Mesendoderm (in vitro differentiated cells): ENCODE data around the gene MROH8.

ENCODE experiments used
- DNase-seq: peaks from one replicate; pipeline ENCODE4 v3.0.0; 2013
- H2AK5ac ChIP-seq: 2 replicates; pipeline ENCODE4 v1.6.1; 2013; ENCODE audit warnings: low read length, inconsistent platforms
- H2BK120ac ChIP-seq: 2 replicates; pipeline ENCODE4 v1.6.1; 2013; ENCODE audit warnings: low read depth, mild to moderate bottlenecking, low read length, moderate library complexity, mixed read lengths
- H2BK15ac ChIP-seq: replicated peaks from 2 replicates; pipeline ENCODE4 v1.6.1; 2013; ENCODE audit warnings: low read depth, mild to moderate bottlenecking, moderate library complexity
- H2BK5ac ChIP-seq: 2 replicates; pipeline ENCODE4 v1.6.1; 2013; ENCODE audit warnings: low read length, inconsistent platforms
- H3K18ac ChIP-seq: 2 replicates; pipeline ENCODE4 v1.6.1; 2013; ENCODE audit warnings: mild to moderate bottlenecking, low read length, mixed read lengths
- H3K23ac ChIP-seq: one replicate; pipeline ENCODE4 v1.6.1; 2013; ENCODE audit warnings: low read length
- H3K27ac ChIP-seq: 2 replicates; pipeline ENCODE4 v1.5.1; 2013; ENCODE audit warnings: low read depth, mild to moderate bottlenecking, inconsistent platforms, low read length, moderate library complexity
- H3K27me3 ChIP-seq: 2 replicates; pipeline ENCODE4 v1.6.1; 2013; ENCODE audit warnings: low read length, control low read depth, mild to moderate bottlenecking, inconsistent platforms; ENCODE audit not compliant: insufficient read depth, poor library complexity
- H3K36me3 ChIP-seq: 2 replicates; pipeline ENCODE4 v1.6.1; 2013; ENCODE audit warnings: low read length, inconsistent platforms; ENCODE audit not compliant: control insufficient read depth, insufficient read depth
- H3K4ac ChIP-seq: one replicate; pipeline ENCODE4 v1.6.1; 2013; ENCODE audit warnings: low read depth, mild to moderate bottlenecking, low read length, moderate library complexity
- H3K4me1 ChIP-seq: 2 replicates; pipeline ENCODE4 v1.6.1; 2013; ENCODE audit warnings: low read depth, low read length, inconsistent platforms; ENCODE audit not compliant: control insufficient read depth
- H3K4me2 ChIP-seq: 2 replicates; pipeline ENCODE4 v1.6.1; 2013; ENCODE audit warnings: low read length
- H3K4me3 ChIP-seq: 2 replicates; pipeline ENCODE4 v1.5.1; 2013; ENCODE audit warnings: mild to moderate bottlenecking, low read length
- H3K56ac ChIP-seq: one replicate; pipeline ENCODE4 v1.6.1; 2013; ENCODE audit warnings: low read length
- H3K79me1 ChIP-seq: 2 replicates; pipeline ENCODE4 v1.6.1; 2013; ENCODE audit warnings: low read length, inconsistent platforms
- H3K79me2 ChIP-seq: 2 replicates; pipeline ENCODE4 v1.6.1; 2013; ENCODE audit warnings: mild to moderate bottlenecking, low read length; ENCODE audit not compliant: control insufficient read depth, insufficient read depth
- H3K9ac ChIP-seq: 2 replicates; pipeline ENCODE4 v1.6.1; 2013; ENCODE audit warnings: low read length, inconsistent platforms
- H4K5ac ChIP-seq: one replicate; pipeline ENCODE4 v1.6.1; 2013; ENCODE audit warnings: low read length
- H4K8ac ChIP-seq: one replicate; pipeline ENCODE4 v1.6.1; 2013; ENCODE audit warnings: low read depth, mild to moderate bottlenecking, control low read depth, low read length, moderate library complexity
- WGBS: extraction: QIAGEN DNeasy Blood & Tissue Kit; methylation state at CpG from one replicate; pipeline ENCODE4 v1.1.7; 2013; ENCODE audit warnings: low lambda C conversion rate, missing lambda C conversion rate; ENCODE audit not compliant: insufficient coverage; ENCODE audit errors: extremely low coverage; 5-methylcytosine and 5-hydroxymethylcytosine counted together

Gene MROH8

DNA sequence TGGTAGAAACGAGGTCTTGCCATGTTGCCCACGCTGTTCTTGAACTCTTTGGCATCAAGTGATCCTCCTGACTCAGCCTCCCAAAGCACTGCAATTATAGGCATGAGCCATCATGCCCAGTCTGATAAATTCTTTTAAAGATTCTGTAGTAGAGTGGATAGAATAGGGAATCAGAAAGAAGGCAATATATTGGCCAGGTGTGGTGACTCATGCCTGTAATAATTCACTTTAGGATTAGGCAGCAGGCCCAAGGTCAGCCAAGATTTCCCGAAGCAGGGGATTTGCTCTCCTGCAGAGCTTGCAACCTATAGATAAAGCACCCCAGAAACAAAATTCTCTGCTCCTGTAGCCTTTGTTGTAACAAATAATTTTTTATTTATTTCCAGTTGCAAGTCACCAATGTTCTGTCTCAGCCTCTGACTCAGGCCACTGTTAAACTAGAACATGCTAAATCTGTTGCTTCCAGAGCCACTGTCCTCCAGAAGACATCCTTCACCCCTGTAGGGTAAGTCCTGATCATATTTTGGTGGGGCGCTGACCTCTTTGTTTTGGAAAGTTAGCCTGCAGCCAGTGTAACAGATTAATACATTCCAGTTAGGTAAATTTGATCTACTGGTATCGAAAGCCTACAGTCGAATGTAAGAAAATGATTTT, 30.4 kb upstream of the MROH8 start:
- Histone ChIP-seq H3K4ac (no peak overlapping the region), H3K27me3 (no peaks in the 10 kb centered on the region), H4K5ac (no peak overlapping the region), H3K27ac (no peak overlapping the region), H2AK5ac (no peak overlapping the region), H3K4me2 (no peak overlapping the region), H3K79me2 (no peaks in the 10 kb centered on the region), H3K4me3 (no peak overlapping the region), H3K9ac (no peak overlapping the region), H3K4me1 (no peaks in the 10 kb centered on the region), H4K8ac (no peak overlapping the region), H3K56ac (no peak overlapping the region), H3K18ac (no peak overlapping the region), H2BK5ac (no peak overlapping the region), H2BK15ac (no peak overlapping the region), H3K23ac (no peak overlapping the region), H3K79me1 (peaks cover 3% of the 10 kb centered on the region), H2BK120ac (no peak overlapping the region), H3K36me3 (peaks cover 17% of the 10 kb centered on the region)
- DNase-seq, result no peak
- no CpG with 5 or more reads among the region's 6 CpGs for WGBS

DNA sequence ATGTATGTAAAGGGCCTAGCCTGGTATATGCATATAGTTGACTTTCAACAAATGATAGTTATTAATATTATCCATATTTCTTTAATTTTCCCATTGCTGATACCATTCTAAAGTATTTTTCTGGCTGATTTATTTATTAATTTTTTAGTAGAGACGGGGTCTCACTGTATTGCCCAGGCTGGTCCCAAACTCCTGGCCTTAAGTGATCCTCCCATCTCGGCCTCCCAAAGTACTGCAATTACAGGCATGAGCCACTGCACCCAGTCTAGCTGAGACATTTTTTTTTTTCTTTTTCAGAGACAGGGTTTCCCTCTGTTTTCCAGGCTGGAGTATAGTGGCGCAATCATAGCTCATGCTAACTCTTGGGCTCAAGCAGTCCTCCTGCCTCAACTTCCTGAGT, 29.8 kb upstream of the MROH8 start:
- no peak overlapping the region for H4K8ac ChIP-seq
- no peak overlapping the region for H2BK5ac ChIP-seq
- H2AK5ac ChIP-seq, result no peak overlapping the region
- H3K56ac ChIP-seq, result no peak overlapping the region
- no peak overlapping the region for H4K5ac ChIP-seq
- no CpG with 5 or more reads among the region's 3 CpGs for WGBS
- no peak overlapping the region for H3K18ac ChIP-seq
- H3K4me2 ChIP-seq, result no peak overlapping the region
- no peak overlapping the region for H2BK120ac ChIP-seq
- no peak overlapping the region for H3K4ac ChIP-seq
- H3K27ac ChIP-seq, result no peak overlapping the region
- no peak overlapping the region for H2BK15ac ChIP-seq
- DNase-seq, result no peak
- no peaks in the 10 kb centered on the region for H3K4me1 ChIP-seq
- H3K79me2 ChIP-seq, result no peaks in the 10 kb centered on the region
- H3K36me3 ChIP-seq, result peaks cover 20% of the 10 kb centered on the region
- no peak overlapping the region for H3K9ac ChIP-seq
- H3K27me3 ChIP-seq, result no peaks in the 10 kb centered on the region
- H3K23ac ChIP-seq, result no peak overlapping the region
- H3K79me1 ChIP-seq, result peaks cover 3% of the 10 kb centered on the region
- no peak overlapping the region for H3K4me3 ChIP-seq

DNA sequence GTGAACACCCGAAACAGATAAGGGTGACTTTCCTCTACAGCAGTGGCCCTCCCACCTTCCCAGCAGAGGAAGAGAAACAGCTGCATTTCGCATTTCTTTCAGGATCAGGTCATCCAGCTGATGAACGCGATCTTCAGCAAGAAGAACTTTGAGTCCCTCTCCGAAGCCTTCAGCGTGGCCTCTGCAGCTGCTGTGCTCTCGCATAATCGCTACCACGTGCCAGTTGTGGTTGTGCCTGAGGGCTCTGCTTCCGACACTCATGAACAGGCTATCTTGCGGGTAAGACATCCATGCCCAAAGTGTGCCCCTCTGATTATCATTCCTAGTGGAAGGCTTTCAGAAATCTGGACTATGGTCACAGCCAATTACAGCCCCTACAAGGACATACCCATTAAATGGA, 27.8 kb upstream of the MROH8 start:
- Histone ChIP-seq H3K27me3 (no peaks in the 10 kb centered on the region), H3K27ac (no peak overlapping the region), H3K36me3 (peaks cover 24% of the 10 kb centered on the region), H2BK120ac (no peak overlapping the region), H4K5ac (no peak overlapping the region), H3K4me2 (no peak overlapping the region), H3K23ac (no peak overlapping the region), H3K18ac (no peak overlapping the region), H3K56ac (no peak overlapping the region), H2BK5ac (no peak overlapping the region), H3K9ac (no peak overlapping the region), H3K4ac (no peak overlapping the region), H4K8ac (no peak overlapping the region), H3K4me3 (no peak overlapping the region), H3K79me1 (peaks cover 5% of the 10 kb centered on the region), H2AK5ac (no peak overlapping the region), H3K79me2 (no peaks in the 10 kb centered on the region), H2BK15ac (no peak overlapping the region), H3K4me1 (no peaks in the 10 kb centered on the region)
- WGBS, result no CpG with 5 or more reads among the region's 11 CpGs
- DNase-seq, result no peak

DNA sequence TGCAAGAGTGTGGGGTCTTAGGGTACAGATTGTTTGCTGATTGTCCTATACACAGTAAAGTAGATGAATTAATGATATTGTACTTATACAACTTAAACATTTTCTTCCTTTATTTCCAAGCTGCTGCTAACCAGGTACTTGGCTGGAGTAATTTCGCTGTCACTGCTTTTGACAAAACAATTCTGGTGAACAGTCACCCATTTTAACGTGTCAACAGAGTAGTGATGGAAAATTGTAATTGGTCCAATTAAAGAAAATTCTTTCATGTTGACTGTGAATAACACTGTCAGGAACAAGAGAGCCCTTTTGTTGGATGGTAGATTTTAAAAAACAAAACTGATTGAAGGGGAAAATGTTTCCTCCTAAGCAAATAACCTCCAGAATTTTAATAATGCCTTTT, 26.4 kb upstream of the MROH8 start:
- no peak overlapping the region for H2BK5ac ChIP-seq
- no peak overlapping the region for H3K9ac ChIP-seq
- no peak overlapping the region for H3K23ac ChIP-seq
- H3K4me2 ChIP-seq, result no peak overlapping the region
- no peak overlapping the region for H2BK15ac ChIP-seq
- no peak overlapping the region for H3K18ac ChIP-seq
- no CpG with 5 or more reads among the region's 2 CpGs for WGBS
- H3K4me3 ChIP-seq, result no peak overlapping the region
- no peak overlapping the region for H2AK5ac ChIP-seq
- no peak overlapping the region for H3K27ac ChIP-seq
- H3K79me1 ChIP-seq, result peaks cover 5% of the 10 kb centered on the region
- H3K56ac ChIP-seq, result no peak overlapping the region
- H4K8ac ChIP-seq, result no peak overlapping the region
- no peaks in the 10 kb centered on the region for H3K27me3 ChIP-seq
- no peaks in the 10 kb centered on the region for H3K79me2 ChIP-seq
- peaks cover 2% of the 10 kb centered on the region for H3K4me1 ChIP-seq
- H2BK120ac ChIP-seq, result no peak overlapping the region
- DNase-seq, result no peak
- H3K36me3 ChIP-seq, result peaks cover 22% of the 10 kb centered on the region
- H4K5ac ChIP-seq, result no peak overlapping the region
- no peak overlapping the region for H3K4ac ChIP-seq

DNA sequence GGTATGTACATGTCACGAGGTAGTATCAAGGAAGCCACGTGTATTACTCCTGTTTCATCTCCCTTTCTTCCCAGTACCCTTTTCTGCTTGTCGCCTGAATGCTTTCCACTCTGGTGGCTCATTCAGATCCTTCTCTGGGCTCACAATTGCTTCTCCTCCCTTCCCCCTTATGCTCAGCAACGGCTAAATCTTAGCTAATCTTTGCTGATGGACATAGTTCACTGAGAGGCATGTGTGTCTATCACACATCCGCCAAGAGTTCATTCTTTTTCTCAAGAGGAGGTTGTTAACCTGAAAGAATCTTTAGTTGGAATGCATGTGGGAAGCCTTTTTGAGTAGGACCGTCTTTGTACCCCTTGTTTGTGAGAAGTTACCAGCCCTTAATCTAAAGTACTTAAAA, 25.8 kb upstream of the MROH8 start:
- Histone ChIP-seq H3K56ac (no peak overlapping the region), H4K5ac (no peak overlapping the region), H3K79me1 (peaks cover 5% of the 10 kb centered on the region), H3K4me1 (peaks cover 2% of the 10 kb centered on the region), H3K79me2 (no peaks in the 10 kb centered on the region), H4K8ac (no peak overlapping the region), H2BK15ac (no peak overlapping the region), H3K27me3 (no peaks in the 10 kb centered on the region), H3K4me2 (no peak overlapping the region), H3K4me3 (no peak overlapping the region), H3K23ac (no peak overlapping the region), H3K36me3 (peaks cover 22% of the 10 kb centered on the region), H3K9ac (no peak overlapping the region), H3K27ac (no peak overlapping the region), H2AK5ac (no peak overlapping the region), H2BK120ac (no peak overlapping the region), H3K18ac (no peak overlapping the region), H3K4ac (no peak overlapping the region), H2BK5ac (no peak overlapping the region)
- WGBS, result no CpG with 5 or more reads among the region's 6 CpGs
- DNase-seq, result no peak

DNA sequence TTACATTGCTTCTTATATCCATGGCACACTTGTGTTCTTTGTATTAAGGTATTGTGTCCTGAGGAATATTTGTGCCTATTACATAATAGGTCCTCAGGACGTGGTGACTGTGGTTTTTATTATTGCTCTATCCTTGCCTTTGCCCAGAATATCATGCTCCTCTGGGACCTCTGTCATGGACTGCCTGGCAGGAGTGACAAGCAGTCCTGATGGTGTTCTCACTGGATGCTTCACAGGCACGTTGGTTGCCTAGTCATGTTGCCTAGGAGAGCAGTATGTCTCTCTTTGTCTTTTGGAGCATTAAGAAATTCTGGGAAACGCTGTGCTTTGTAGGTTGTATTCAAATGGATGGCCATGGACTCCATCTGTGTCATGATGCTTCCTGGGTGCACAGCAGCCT, 24.7 kb upstream of the MROH8 start:
- peaks cover 22% of the 10 kb centered on the region for H3K36me3 ChIP-seq
- no peaks in the 10 kb centered on the region for H3K79me2 ChIP-seq
- peaks cover 2% of the 10 kb centered on the region for H3K4me1 ChIP-seq
- no peak overlapping the region for H2BK120ac ChIP-seq
- no peak overlapping the region for H3K4me2 ChIP-seq
- no peaks in the 10 kb centered on the region for H3K27me3 ChIP-seq
- no peak overlapping the region for H4K8ac ChIP-seq
- no peak overlapping the region for H3K4me3 ChIP-seq
- H3K56ac ChIP-seq, result no peak overlapping the region
- H3K18ac ChIP-seq, result no peak overlapping the region
- DNase-seq, result no peak
- no CpG with 5 or more reads among the region's 3 CpGs for WGBS
- H3K79me1 ChIP-seq, result peaks cover 7% of the 10 kb centered on the region
- H4K5ac ChIP-seq, result no peak overlapping the region
- no peak overlapping the region for H3K23ac ChIP-seq
- H3K4ac ChIP-seq, result no peak overlapping the region
- H3K27ac ChIP-seq, result no peak overlapping the region
- H2BK5ac ChIP-seq, result no peak overlapping the region
- H2BK15ac ChIP-seq, result no peak overlapping the region
- no peak overlapping the region for H3K9ac ChIP-seq
- H2AK5ac ChIP-seq, result no peak overlapping the region
